Neural progenitor cell (in vitro differentiated cells): ENCODE data around the gene STX16. TPM values are rescaled to one million over a fixed set of nuclear protein-coding genes. Genes with fewer than 3 reads are reported as not detected.

Experiments used
- DNase-seq: peaks from one replicate; pipeline ENCODE4 v3.0.0-alpha.2; 2016; ENCODE audit warnings: low spot score
- H2AFZ ChIP-seq: fragments of 200-600 bp; sonication (generic); replicated peaks from 2 replicates; pipeline ENCODE4 v1.6.1; 2016; ENCODE audit warnings: antibody characterized with exemption
- H3F3A ChIP-seq: fragments of 200-600 bp; sonication (generic); 2 replicates; pipeline ENCODE4 v1.6.1; 2016; ENCODE audit warnings: antibody characterized with exemption, low read depth
- H3K27ac ChIP-seq: fragments of 200-600 bp; sonication (generic); 2 replicates; pipeline ENCODE4 v1.5.1; 2016; ENCODE audit warnings: mild to moderate bottlenecking
- H3K27me3 ChIP-seq: fragments of 200-600 bp; sonication (generic); 2 replicates; pipeline ENCODE4 v1.6.1; 2016; ENCODE audit warnings: mild to moderate bottlenecking, moderate library complexity
- H3K36me3 ChIP-seq: fragments of 200-600 bp; sonication (generic); 2 replicates; pipeline ENCODE4 v1.5.1; 2016
- H3K4me1 ChIP-seq: fragments of 200-600 bp; sonication (generic); 2 replicates; pipeline ENCODE4 v1.6.1; 2016; ENCODE audit warnings: mixed run types
- H3K4me2 ChIP-seq: fragments of 200-600 bp; sonication (generic); 2 replicates; pipeline ENCODE4 v1.6.1; 2016
- H3K4me3 ChIP-seq: fragments of 200-600 bp; sonication (generic); 2 replicates; pipeline ENCODE4 v1.5.1; 2016
- H3K79me2 ChIP-seq: fragments of 200-600 bp; sonication (generic); 2 replicates; pipeline ENCODE4 v1.6.1; 2016; ENCODE audit warnings: low read depth
- H3K9ac ChIP-seq: fragments of 200-600 bp; sonication (generic); 2 replicates; pipeline ENCODE4 v1.6.1; 2016
- H3K9me3 ChIP-seq: fragments of 200-600 bp; sonication (generic); 2 replicates; pipeline ENCODE4 v1.5.1; 2016; ENCODE audit warnings: low read depth
- H4K20me1 ChIP-seq: fragments of 200-600 bp; sonication (generic); 2 replicates; pipeline ENCODE4 v1.6.1; 2016; ENCODE audit warnings: low read depth
- H3K27ac Mint-ChIP-seq: 3 replicates; pipeline ENCODE4 v1.8.0; 2021; ENCODE audit warnings: mixed read lengths
- H3K27me3 Mint-ChIP-seq: 2 replicates; pipeline ENCODE4 v1.8.0; 2022; ENCODE audit warnings: low read depth, mild to moderate bottlenecking, inconsistent platforms, moderate library complexity, mixed read lengths; ENCODE audit not compliant: insufficient read depth
- H3K36me3 Mint-ChIP-seq: 3 replicates; pipeline ENCODE4 v1.8.0; 2021; ENCODE audit warnings: mixed read lengths
- H3K4me1 Mint-ChIP-seq: 3 replicates; pipeline ENCODE4 v1.8.0; 2021; ENCODE audit warnings: mixed read lengths
- H3K4me3 Mint-ChIP-seq: 3 replicates; pipeline ENCODE4 v1.8.0; 2021; ENCODE audit warnings: mild to moderate bottlenecking, moderate library complexity, mixed read lengths
- H3K9me3 Mint-ChIP-seq: 3 replicates; pipeline ENCODE4 v1.8.0; 2020; ENCODE audit warnings: mixed read lengths
- EZH2 ChIP-seq: fragments of 200-600 bp; sonication (generic); IDR thresholded peaks from 2 replicates; pipeline ENCODE4 v1.6.1; 2017; ENCODE audit warnings: antibody characterized with exemption, mild to moderate bottlenecking, moderate library complexity
- EZH2phosphoT487 ChIP-seq: fragments of 200-600 bp; sonication (generic); IDR thresholded peaks from 2 replicates; pipeline ENCODE4 v1.6.1; 2017; ENCODE audit warnings: antibody characterized with exemption
- total RNA-seq: library from RNA; depleted of rRNA; stranded (reverse); fragments of >200 nt; gene quantifications from 2 replicates; pipeline ENCODE4 v1.2.3, GENCODE V29; 2015; ENCODE audit warnings: low replicate concordance
- TF ChIP-seq, protein P1 (sequence below): fragments of 200-600 bp; sonication (generic); IDR thresholded peaks from 2 replicates; pipeline ENCODE4 v1.5.1; 2017; ENCODE audit warnings: antibody characterized with exemption, mild to moderate bottlenecking

The STX16 gene
- total RNA-seq, 1 donor from 2014 or later, result 46.6 TPM

DNA sequence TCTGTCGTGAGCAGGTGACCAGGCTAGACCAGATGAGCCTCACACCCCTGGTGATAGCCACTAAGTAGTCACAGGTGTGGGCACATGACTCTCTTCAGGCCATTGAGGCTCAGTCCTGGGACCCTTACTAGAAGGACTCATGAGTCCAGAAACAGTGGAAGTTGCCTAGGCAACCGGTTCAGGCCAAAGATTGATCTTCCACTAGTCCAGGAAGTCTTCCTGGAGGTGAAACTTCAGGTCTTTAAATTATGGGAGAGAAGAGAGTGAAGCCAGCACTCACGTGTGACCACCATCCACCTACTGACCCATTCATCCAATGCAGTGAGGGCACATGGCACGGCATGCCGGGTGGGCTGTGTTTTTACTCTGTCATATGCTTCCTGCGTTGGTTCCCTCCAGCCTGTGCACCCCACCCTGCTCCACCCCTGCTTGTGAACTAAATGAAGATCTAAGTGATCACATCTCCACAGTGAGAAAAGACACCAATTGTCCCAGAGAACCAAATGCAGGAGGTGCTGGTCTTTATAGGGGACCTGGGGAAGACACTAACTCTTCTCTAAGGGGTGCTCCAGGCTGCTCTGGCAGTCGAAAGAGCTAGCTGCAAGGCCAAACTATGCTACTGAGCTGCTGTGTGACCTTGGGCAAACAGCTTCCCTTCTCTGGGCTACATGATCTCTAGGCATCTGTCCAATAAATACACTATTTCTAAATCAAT is 12.5 kb upstream of the STX16 start:
- Histone ChIP-seq H3K9me3 (no peaks in the 10 kb centered on the region), H3K27ac (no peak overlapping the region), H2AFZ (no peak overlapping the region), H3K4me3 (no peak overlapping the region), H4K20me1 (no peaks in the 10 kb centered on the region), H3K79me2 (no peaks in the 10 kb centered on the region), H3F3A (no peaks in the 10 kb centered on the region), H3K9ac (no peak overlapping the region), H3K27me3 (no peaks in the 10 kb centered on the region), H3K4me1 (no peaks in the 10 kb centered on the region), H3K4me2 (no peak overlapping the region), H3K36me3 (no peaks in the 10 kb centered on the region)
- no peaks in the 10 kb centered on the region for H3K36me3 Mint-ChIP-seq
- TF ChIP-seq, protein P1, sequence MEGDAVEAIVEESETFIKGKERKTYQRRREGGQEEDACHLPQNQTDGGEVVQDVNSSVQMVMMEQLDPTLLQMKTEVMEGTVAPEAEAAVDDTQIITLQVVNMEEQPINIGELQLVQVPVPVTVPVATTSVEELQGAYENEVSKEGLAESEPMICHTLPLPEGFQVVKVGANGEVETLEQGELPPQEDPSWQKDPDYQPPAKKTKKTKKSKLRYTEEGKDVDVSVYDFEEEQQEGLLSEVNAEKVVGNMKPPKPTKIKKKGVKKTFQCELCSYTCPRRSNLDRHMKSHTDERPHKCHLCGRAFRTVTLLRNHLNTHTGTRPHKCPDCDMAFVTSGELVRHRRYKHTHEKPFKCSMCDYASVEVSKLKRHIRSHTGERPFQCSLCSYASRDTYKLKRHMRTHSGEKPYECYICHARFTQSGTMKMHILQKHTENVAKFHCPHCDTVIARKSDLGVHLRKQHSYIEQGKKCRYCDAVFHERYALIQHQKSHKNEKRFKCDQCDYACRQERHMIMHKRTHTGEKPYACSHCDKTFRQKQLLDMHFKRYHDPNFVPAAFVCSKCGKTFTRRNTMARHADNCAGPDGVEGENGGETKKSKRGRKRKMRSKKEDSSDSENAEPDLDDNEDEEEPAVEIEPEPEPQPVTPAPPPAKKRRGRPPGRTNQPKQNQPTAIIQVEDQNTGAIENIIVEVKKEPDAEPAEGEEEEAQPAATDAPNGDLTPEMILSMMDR, result no peak
- TF ChIP-seq EZH2phosphoT487 (no peak), EZH2 (no peak)
- H3K27me3 Mint-ChIP-seq, result peaks cover 8% of the 10 kb centered on the region
- DNase-seq, result no peak
- H3K4me1 Mint-ChIP-seq, result peaks cover 4% of the 10 kb centered on the region
- no peak overlapping the region for H3K4me3 Mint-ChIP-seq
- H3K9me3 Mint-ChIP-seq, result no peaks in the 10 kb centered on the region
- no peak overlapping the region for H3K27ac Mint-ChIP-seq

DNA sequence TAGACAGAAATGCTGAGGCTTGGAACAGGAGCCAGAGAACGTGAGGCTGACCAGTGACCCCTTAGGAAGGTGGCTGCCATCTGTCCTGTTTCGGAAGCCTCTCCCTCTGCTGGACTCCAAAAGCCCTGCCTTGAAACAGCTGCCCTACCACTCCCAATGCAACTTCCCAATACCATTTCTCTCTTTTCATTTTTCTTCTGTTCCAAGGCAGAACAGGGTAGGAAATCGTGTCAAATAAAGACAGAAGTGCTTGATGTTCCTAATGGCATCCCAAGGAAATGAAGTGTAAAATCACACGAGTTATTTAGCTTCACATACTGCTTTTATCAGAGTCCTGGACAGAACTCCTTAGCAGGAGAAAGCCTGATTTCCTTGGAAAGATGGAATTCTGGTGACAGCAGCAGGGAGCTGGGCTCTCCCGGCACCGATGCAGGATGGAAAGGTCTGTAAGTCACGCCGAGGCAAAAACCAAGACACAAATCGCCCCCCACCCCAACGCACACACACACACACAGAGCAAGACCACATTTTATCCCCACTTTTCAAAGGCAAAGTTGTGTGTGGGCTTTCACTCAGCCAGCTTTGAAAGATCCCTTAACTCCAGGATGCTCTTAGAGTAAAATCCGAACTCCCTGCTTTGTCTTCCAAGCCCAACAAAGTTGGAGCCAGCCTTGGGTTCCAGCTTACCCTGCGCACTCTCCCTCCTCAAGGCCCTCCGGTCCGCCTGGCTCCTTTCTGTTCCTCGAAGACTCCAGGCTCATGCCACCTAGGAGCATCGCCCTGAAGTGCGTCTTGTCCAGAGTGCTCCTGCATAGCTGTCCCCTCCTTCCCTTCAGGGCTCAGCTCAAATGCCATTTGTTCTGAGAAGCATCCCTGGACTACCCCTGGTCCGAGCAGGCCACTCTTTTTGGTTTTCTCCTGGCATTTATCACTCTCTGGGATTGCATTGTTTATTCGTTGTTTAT is 11.6 kb upstream of the STX16 start:
- H3K4me3 ChIP-seq, result no peak overlapping the region
- no peak for TF ChIP-seq EZH2phosphoT487
- TF ChIP-seq EZH2, result no peak
- TF ChIP-seq, protein P1, result no peak
- no peak overlapping the region for H3K27ac ChIP-seq
- H3K27me3 ChIP-seq, result no peaks in the 10 kb centered on the region
- H3K27me3 Mint-ChIP-seq, result peaks cover 7% of the 10 kb centered on the region
- H3K9me3 Mint-ChIP-seq, result no peaks in the 10 kb centered on the region
- H3K36me3 ChIP-seq, result no peaks in the 10 kb centered on the region
- H3F3A ChIP-seq, result no peaks in the 10 kb centered on the region
- H3K4me3 Mint-ChIP-seq, result no peak overlapping the region
- no peak for DNase-seq
- H3K79me2 ChIP-seq, result no peaks in the 10 kb centered on the region
- no peak overlapping the region for H3K27ac Mint-ChIP-seq
- H2AFZ ChIP-seq, result no peak overlapping the region
- no peaks in the 10 kb centered on the region for H3K9me3 ChIP-seq
- no peaks in the 10 kb centered on the region for H3K36me3 Mint-ChIP-seq
- no peak overlapping the region for H3K4me2 ChIP-seq
- H3K4me1 Mint-ChIP-seq, result peaks cover 4% of the 10 kb centered on the region
- H4K20me1 ChIP-seq, result no peaks in the 10 kb centered on the region
- no peaks in the 10 kb centered on the region for H3K4me1 ChIP-seq
- no peak overlapping the region for H3K9ac ChIP-seq

DNA sequence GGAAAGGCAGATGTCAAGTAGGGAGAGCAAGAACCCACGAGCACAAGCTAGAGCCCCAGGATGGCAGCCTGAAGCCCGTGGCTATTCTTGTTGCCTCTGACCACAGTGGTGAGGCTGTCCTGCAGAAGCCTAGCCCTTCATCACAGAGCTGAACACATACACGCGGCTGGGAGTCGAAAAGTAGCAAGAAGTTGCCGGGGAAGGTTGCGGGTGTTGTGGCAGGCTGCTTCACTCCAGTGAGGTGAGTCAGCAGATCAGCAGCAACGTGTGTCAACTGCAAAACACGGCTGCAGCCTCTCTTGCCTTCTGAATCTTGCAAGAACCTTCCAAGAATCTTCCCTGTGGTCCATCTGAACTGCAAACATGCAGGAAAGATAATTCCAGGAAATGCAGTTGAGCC is 10.6 kb upstream of the STX16 start:
- Histone ChIP-seq H3K4me1 (no peaks in the 10 kb centered on the region), H3K9me3 (no peaks in the 10 kb centered on the region), H3K79me2 (no peaks in the 10 kb centered on the region), H3K9ac (no peak overlapping the region), H4K20me1 (no peaks in the 10 kb centered on the region), H3K27ac (no peak overlapping the region), H3K27me3 (no peaks in the 10 kb centered on the region), H3K4me2 (no peak overlapping the region), H2AFZ (no peak overlapping the region), H3K36me3 (no peaks in the 10 kb centered on the region), H3F3A (no peaks in the 10 kb centered on the region), H3K4me3 (no peak overlapping the region)
- Mint-ChIP-seq H3K36me3 (no peaks in the 10 kb centered on the region), H3K9me3 (no peaks in the 10 kb centered on the region), H3K27me3 (peaks cover 5% of the 10 kb centered on the region), H3K4me3 (no peak overlapping the region), H3K4me1 (peaks cover 4% of the 10 kb centered on the region), H3K27ac (no peak overlapping the region)
- DNase-seq, result no peak
- TF ChIP-seq, protein P1, result no peak
- TF ChIP-seq EZH2, result no peak
- TF ChIP-seq EZH2phosphoT487, result no peak
